Brain pericyte (primary cell): ENCODE results near the gene SPTAN1.

Experiments
- DNase-seq: peaks from one replicate; pipeline ENCODE4 v3.0.0-alpha.2; 2012; ENCODE audit warnings: low read depth, low spot score

Gene SPTAN1

GRCh38 chr9:128595471-128595870, 43.1 kb downstream of the SPTAN1 start:
- no peak for DNase-seq

GRCh38 chr9:128600099-128600498, 47.7 kb downstream of the SPTAN1 start:
- DNase-seq: no peak

GRCh38 chr9:128603697-128604096, 51.3 kb downstream of the SPTAN1 start:
- no peak for DNase-seq

- no peak for DNase-seq
Observed at GRCh38 chr9:128607642-128608350, 55.4 kb downstream of the SPTAN1 start.

- DNase-seq: no peak
Observed at GRCh38 chr9:128610897-128611296, 58.5 kb downstream of the SPTAN1 start.

- DNase-seq: no peak
Observed at GRCh38 chr9:128611600-128612394, 59.4 kb downstream of the SPTAN1 start.

GRCh38 chr9:128614728-128615127, 62.3 kb downstream of the SPTAN1 start:
- DNase-seq: no peak

GRCh38 chr9:128615571-128615970, 63.2 kb downstream of the SPTAN1 start:
- no peak for DNase-seq

GRCh38 chr9:128617943-128618342, 65.6 kb downstream of the SPTAN1 start:
- DNase-seq: no peak

GRCh38 chr9:128619127-128619526, 66.7 kb downstream of the SPTAN1 start:
- DNase-seq: no peak

GRCh38 chr9:128619779-128620178, 67.4 kb downstream of the SPTAN1 start:
- no peak for DNase-seq

GRCh38 chr9:128621730-128622455, 69.5 kb downstream of the SPTAN1 start:
- DNase-seq: no peak

GRCh38 chr9:128624566-128624965, 72.2 kb downstream of the SPTAN1 start:
- no peak for DNase-seq

GRCh38 chr9:128625391-128626146, 73.2 kb downstream of the SPTAN1 start:
- DNase-seq: no peak

GRCh38 chr9:128626181-128626580, 73.8 kb downstream of the SPTAN1 start:
- no peak for DNase-seq

- no peak for DNase-seq
Observed at GRCh38 chr9:128627127-128627715, 74.8 kb downstream of the SPTAN1 start.

GRCh38 chr9:128627906-128628305, 75.5 kb downstream of the SPTAN1 start:
- no peak for DNase-seq

- DNase-seq: no peak
Observed at GRCh38 chr9:128628471-128629048, 76.2 kb downstream of the SPTAN1 start.

- no peak for DNase-seq
Observed at GRCh38 chr9:128629136-128629535, 76.7 kb downstream of the SPTAN1 start.

- no peak for DNase-seq
Observed at GRCh38 chr9:128629852-128630545, 77.6 kb downstream of the SPTAN1 start.
